Renal cortical epithelial cell (primary cell): ENCODE data around the gene LENG1. TPM values are rescaled to one million over a fixed set of nuclear protein-coding genes. Genes with fewer than 3 reads are reported as not detected.

ENCODE experiments used
- DNase-seq: peaks from one replicate; pipeline ENCODE4 v3.0.0-alpha.2; 2011; ENCODE audit warnings: low read depth
- total RNA-seq: library from RNA; depleted of rRNA; stranded (reverse); fragments of >200 nt; gene quantifications from 2 replicates; pipeline ENCODE4 v1.2.3, GENCODE V29; 2014

Gene LENG1
- total RNA-seq, 1 donor from 2014 or later = 4.0 TPM

DNA sequence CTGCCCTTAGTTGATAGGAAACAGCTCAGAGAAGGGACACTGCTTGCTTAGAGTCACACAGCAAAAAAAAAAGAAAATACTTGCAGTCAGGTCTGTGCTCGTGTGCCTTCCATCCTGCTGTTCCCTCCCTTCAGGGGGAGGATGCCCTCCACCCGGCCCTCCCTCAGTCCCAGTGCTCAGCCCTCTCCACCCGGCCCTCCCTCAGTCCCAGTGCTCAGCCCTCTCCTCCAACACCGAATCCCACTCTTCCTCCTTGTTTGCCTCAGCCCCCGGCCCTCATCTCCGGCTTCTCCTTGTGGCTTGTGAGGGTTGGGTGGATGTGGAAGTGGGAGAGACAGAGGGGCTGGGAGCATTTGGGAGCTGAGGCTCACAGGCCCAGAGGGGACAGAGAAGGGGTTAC lies 49.9 kb downstream of the LENG1 start:
- no peak for DNase-seq

DNA sequence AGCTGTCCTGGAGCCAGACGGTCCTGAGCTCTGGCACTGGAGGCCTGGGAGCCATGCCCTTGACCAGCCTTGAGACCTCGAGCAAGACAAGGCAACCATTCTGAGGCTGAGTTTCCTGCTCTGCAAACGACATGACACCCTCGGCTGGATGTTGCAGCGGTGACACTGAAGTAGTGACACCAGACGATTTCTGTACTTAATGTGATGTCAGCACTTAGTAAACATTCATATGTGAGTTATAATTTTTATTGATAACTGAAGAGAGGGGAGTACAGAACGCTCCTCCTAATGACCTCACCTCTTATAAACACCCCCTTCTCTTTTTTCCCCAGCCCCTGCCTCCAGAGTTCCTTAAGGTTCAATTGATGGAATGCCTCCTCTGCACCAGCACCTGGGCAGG lies 51.0 kb downstream of the LENG1 start:
- no peak for DNase-seq

DNA sequence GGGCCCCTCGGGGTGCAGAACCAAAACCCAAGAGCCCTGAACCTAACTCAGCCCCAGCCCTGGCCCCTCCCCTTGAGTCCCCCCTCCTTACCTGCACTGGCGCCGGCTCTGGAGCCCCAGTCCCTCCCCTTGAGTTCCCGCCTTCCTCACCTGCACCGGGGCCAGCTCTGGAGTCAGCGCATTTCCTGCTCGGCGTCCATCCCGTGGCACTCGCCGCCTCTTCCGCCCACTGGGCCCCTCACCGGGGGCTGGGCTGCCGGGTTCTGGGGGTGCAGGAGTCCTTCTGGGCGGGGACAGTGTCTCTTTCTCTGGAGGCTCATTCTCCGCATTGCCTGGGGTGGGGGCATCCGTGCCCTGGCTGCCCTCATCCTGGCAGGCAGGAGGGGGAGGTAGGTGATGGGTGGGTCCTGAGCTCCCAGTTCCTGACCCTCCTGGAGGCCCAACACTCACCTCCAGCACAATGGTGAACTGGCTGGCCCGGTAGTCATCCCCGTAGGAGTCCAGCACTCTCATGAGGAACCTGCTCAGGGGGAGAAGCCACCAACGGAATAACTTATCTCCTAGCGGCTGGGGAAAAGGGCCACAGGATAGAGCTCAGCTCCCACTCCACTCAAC lies 51.5 kb downstream of the LENG1 start:
- no peak for DNase-seq

DNA sequence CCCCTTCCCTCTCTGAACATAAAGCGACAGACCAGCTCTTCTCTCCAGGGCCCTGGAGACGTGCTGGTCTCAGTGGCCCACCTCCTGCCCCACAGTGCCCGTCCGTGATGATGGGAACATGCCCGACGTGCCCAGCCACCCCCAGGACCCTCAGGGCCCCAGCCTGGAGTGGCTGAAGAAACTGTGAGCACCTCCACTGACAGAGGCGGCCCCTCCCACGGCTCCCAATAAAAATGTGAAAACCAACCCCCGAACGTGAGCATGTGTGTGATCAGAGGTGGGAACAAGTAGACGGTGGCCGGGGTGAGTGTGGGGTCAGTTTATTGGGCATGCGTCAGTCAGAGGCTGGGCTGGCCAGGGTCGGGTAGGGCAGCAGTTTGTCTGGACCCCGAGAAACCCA lies 52.8 kb downstream of the LENG1 start:
- DNase-seq = no peak

DNA sequence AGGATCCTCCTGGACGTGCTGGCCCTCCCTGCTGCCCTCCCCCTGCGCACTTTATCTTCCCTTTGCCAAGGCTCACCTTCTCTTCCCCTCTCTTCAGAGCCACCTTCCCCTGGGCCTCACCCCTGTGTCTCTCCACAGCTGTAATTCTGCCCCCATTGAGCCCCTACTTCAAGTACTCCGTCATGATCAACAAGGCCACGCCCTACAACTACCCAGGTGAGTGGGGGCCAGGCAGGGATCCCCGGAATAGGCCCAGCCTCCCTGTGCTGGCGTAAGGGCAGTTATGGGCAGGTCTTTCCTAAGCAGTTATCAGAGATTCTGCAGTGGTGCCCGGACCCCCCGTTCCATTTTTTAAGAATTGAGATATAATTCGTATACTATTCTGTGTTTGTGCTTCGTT lies 53.7 kb downstream of the LENG1 start:
- DNase-seq = no peak

Other genes with a start within 250 kb of the LENG1 start
- 0.05 and 0.17 TPM in 2 replicates for gene CACNG8, start 196.8 kb downstream of the LENG1 start, total RNA-seq
- gene CACNG6, start 168.1 kb downstream of the LENG1 start, total RNA-seq = 0.17 and 0.55 TPM in 2 replicates
- gene VSTM1, start 95.8 kb downstream of the LENG1 start, total RNA-seq = not detected in 2 replicates
- gene TARM1, start 78.4 kb downstream of the LENG1 start, total RNA-seq = not detected in 2 replicates
- 1.1 TPM in 1 of 2 replicates, not detected in the other for gene OSCAR, start 58.9 kb downstream of the LENG1 start, total RNA-seq
- gene NDUFA3, start 56.9 kb downstream of the LENG1 start, total RNA-seq = 4.3 and 8.0 TPM in 2 replicates
- 13.8 and 23.1 TPM in 2 replicates for gene TFPT, start 44.1 kb downstream of the LENG1 start, total RNA-seq
- 70.8 and 90.6 TPM in 2 replicates for gene PRPF31, start 44.0 kb downstream of the LENG1 start, total RNA-seq
- 8.5 and 50.0 TPM in 2 replicates for gene CNOT3, start 22.0 kb downstream of the LENG1 start, total RNA-seq
- 1.8 and 21.9 TPM in 2 replicates for gene TMC4, start 13.4 kb upstream of the LENG1 start, total RNA-seq
- 32.6 and 132 TPM in 2 replicates for gene MBOAT7, start 29.9 kb upstream of the LENG1 start, total RNA-seq
- 82.5 and 151 TPM in 2 replicates for gene TSEN34, start 31.6 kb upstream of the LENG1 start, total RNA-seq
- gene RPS9, start 41.1 kb upstream of the LENG1 start, total RNA-seq = 1,053 and 1,700 TPM in 2 replicates
- gene LILRB3, start 63.3 kb upstream of the LENG1 start, total RNA-seq = not detected in 2 replicates
- gene LILRA6, start 83.1 kb upstream of the LENG1 start, total RNA-seq = not detected in 2 replicates
- gene LILRB5, start 97.6 kb upstream of the LENG1 start, total RNA-seq = not detected in 2 replicates
- not detected in 2 replicates for gene LILRB2, start 121.4 kb upstream of the LENG1 start, total RNA-seq
- not detected in 2 replicates for gene LILRA5, start 153.4 kb upstream of the LENG1 start, total RNA-seq
- gene LILRA4, start 179.4 kb upstream of the LENG1 start, total RNA-seq = not detected in 2 replicates
- not detected in 2 replicates for gene LAIR1, start 205.2 kb upstream of the LENG1 start, total RNA-seq